ENCODE data around the gene FAT2.

The FAT2 gene

DNA sequence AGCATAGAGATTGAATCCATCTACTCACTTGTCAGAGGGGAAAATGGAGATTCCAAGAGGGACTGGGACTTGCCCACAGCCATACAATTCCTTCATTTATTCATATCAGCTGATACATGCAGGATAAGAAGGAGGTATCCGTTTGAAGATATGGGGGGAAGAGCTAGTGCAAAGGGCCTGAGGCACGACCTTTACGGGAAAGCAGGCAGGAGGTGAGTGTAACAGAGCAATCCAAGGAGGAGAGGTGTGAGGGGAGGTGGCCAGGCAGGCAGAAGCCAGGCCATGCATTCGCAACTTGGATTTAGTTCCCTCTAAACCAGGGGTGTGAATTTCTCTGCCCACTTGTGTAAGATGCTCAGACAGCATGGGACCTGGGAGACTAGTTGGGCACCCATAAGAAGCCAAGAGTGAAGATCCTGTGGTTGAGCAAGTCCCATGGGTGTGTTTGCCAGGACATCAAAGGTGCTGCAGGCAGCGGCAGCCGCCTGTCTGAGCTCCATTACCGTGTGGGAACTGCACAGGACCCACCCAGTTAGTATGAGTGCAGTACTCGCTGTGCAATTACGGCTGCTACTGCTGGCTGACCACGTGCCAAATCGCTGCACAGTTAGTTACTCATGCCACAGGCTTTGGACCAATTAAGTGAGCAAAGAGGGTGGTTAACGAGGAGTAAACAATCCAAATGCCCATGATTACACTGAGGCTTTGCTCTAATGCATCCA, 31.4 kb upstream of the FAT2 start:
- TF ChIP-seq ZNF565 (CRISPR knock-in tag; conservative IDR thresholded peaks at IDR 0.05; ENCODE audit: low read depth) (no peak), ZFP30 (CRISPR knock-in tag; IDR thresholded peaks at IDR 0.05) (no peak), ARNTL (CRISPR knock-in tag; IDR thresholded peaks at IDR 0.05; ENCODE audit: borderline replicate concordance, low read depth) (no peak), BACH2 (CRISPR knock-in tag; IDR thresholded peaks at IDR 0.05; ENCODE audit: borderline replicate concordance) (no peak), GLIS3 (CRISPR knock-in tag; IDR thresholded peaks at IDR 0.05) (no peak), ZFP3 (CRISPR knock-in tag; IDR thresholded peaks at IDR 0.05) (no peak), ESRRG (CRISPR knock-in tag; IDR thresholded peaks at IDR 0.05) (no peak), ZNF8 (CRISPR knock-in tag; IDR thresholded peaks at IDR 0.05) (no peak), TCF4 (CRISPR knock-in tag; IDR thresholded peaks at IDR 0.05; ENCODE audit: borderline replicate concordance) (no peak), CSDC2 (CRISPR knock-in tag; IDR thresholded peaks at IDR 0.05) (no peak), RARB (CRISPR knock-in tag; IDR thresholded peaks at IDR 0.05) (no peak)
- TF ChIP-seq, protein P1, sequence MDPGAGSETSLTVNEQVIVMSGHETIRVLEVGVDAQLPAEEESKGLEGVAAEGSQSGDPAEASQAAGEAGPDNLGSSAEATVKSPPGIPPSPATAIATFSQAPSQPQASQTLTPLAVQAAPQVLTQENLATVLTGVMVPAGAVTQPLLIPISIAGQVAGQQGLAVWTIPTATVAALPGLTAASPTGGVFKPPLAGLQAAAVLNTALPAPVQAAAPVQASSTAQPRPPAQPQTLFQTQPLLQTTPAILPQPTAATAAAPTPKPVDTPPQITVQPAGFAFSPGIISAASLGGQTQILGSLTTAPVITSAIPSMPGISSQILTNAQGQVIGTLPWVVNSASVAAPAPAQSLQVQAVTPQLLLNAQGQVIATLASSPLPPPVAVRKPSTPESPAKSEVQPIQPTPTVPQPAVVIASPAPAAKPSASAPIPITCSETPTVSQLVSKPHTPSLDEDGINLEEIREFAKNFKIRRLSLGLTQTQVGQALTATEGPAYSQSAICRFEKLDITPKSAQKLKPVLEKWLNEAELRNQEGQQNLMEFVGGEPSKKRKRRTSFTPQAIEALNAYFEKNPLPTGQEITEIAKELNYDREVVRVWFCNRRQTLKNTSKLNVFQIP (CRISPR knock-in tag; IDR thresholded peaks at IDR 0.05; ENCODE audit: borderline replicate concordance, low read depth) = no peak
- TF ChIP-seq, protein P2, sequence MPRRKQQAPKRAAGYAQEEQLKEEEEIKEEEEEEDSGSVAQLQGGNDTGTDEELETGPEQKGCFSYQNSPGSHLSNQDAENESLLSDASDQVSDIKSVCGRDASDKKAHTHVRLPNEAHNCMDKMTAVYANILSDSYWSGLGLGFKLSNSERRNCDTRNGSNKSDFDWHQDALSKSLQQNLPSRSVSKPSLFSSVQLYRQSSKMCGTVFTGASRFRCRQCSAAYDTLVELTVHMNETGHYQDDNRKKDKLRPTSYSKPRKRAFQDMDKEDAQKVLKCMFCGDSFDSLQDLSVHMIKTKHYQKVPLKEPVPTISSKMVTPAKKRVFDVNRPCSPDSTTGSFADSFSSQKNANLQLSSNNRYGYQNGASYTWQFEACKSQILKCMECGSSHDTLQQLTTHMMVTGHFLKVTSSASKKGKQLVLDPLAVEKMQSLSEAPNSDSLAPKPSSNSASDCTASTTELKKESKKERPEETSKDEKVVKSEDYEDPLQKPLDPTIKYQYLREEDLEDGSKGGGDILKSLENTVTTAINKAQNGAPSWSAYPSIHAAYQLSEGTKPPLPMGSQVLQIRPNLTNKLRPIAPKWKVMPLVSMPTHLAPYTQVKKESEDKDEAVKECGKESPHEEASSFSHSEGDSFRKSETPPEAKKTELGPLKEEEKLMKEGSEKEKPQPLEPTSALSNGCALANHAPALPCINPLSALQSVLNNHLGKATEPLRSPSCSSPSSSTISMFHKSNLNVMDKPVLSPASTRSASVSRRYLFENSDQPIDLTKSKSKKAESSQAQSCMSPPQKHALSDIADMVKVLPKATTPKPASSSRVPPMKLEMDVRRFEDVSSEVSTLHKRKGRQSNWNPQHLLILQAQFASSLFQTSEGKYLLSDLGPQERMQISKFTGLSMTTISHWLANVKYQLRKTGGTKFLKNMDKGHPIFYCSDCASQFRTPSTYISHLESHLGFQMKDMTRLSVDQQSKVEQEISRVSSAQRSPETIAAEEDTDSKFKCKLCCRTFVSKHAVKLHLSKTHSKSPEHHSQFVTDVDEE (CRISPR knock-in tag; IDR thresholded peaks at IDR 0.05) = no peak
- TF ChIP-seq, protein P3, sequence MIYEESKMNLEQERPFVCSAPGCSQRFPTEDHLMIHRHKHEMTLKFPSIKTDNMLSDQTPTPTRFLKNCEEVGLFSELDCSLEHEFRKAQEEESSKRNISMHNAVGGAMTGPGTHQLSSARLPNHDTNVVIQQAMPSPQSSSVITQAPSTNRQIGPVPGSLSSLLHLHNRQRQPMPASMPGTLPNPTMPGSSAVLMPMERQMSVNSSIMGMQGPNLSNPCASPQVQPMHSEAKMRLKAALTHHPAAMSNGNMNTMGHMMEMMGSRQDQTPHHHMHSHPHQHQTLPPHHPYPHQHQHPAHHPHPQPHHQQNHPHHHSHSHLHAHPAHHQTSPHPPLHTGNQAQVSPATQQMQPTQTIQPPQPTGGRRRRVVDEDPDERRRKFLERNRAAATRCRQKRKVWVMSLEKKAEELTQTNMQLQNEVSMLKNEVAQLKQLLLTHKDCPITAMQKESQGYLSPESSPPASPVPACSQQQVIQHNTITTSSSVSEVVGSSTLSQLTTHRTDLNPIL (CRISPR knock-in tag; IDR thresholded peaks at IDR 0.05; ENCODE audit: low read depth) = no peak
- no peak for ATAC-seq

DNA sequence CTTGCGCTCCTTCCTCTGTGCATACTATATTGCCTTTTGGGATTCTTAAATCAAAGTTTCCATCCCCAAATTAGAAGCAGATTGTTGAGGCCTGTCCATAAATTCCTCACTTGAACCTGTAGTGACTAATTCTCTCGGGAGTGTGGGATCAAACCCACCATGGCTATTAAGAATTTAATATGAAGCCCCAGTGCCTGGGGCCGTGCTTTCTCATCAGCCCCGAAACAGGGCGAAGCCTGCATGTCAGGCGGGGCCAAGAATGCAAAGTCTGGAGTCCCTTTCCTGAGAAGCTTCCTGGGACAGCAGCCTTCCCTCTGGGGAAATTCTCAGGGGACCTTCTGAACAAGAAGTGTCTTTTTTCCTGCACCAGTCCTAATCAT, 29.3 kb upstream of the FAT2 start:
- TF ChIP-seq GLIS3 (CRISPR knock-in tag; IDR thresholded peaks at IDR 0.05) = no peak
- no peak for TF ChIP-seq BACH2 (CRISPR knock-in tag; IDR thresholded peaks at IDR 0.05; ENCODE audit: borderline replicate concordance)
- TF ChIP-seq TCF4 (CRISPR knock-in tag; IDR thresholded peaks at IDR 0.05; ENCODE audit: borderline replicate concordance) = no peak
- no peak for TF ChIP-seq CSDC2 (CRISPR knock-in tag; IDR thresholded peaks at IDR 0.05)
- no peak for TF ChIP-seq ARNTL (CRISPR knock-in tag; IDR thresholded peaks at IDR 0.05; ENCODE audit: borderline replicate concordance, low read depth)
- TF ChIP-seq ZFP30 (CRISPR knock-in tag; IDR thresholded peaks at IDR 0.05) = no peak
- TF ChIP-seq ZC3H10 (CRISPR knock-in tag; IDR thresholded peaks at IDR 0.05) = no peak
- TF ChIP-seq, protein P4, sequence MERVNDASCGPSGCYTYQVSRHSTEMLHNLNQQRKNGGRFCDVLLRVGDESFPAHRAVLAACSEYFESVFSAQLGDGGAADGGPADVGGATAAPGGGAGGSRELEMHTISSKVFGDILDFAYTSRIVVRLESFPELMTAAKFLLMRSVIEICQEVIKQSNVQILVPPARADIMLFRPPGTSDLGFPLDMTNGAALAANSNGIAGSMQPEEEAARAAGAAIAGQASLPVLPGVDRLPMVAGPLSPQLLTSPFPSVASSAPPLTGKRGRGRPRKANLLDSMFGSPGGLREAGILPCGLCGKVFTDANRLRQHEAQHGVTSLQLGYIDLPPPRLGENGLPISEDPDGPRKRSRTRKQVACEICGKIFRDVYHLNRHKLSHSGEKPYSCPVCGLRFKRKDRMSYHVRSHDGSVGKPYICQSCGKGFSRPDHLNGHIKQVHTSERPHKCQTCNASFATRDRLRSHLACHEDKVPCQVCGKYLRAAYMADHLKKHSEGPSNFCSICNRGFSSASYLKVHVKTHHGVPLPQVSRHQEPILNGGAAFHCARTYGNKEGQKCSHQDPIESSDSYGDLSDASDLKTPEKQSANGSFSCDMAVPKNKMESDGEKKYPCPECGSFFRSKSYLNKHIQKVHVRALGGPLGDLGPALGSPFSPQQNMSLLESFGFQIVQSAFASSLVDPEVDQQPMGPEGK (CRISPR knock-in tag; IDR thresholded peaks at IDR 0.05; ENCODE audit: borderline replicate concordance) = no peak
- no peak for TF ChIP-seq TOX (CRISPR knock-in tag; IDR thresholded peaks at IDR 0.05; ENCODE audit: borderline replicate concordance)
- ATAC-seq = no peak

DNA sequence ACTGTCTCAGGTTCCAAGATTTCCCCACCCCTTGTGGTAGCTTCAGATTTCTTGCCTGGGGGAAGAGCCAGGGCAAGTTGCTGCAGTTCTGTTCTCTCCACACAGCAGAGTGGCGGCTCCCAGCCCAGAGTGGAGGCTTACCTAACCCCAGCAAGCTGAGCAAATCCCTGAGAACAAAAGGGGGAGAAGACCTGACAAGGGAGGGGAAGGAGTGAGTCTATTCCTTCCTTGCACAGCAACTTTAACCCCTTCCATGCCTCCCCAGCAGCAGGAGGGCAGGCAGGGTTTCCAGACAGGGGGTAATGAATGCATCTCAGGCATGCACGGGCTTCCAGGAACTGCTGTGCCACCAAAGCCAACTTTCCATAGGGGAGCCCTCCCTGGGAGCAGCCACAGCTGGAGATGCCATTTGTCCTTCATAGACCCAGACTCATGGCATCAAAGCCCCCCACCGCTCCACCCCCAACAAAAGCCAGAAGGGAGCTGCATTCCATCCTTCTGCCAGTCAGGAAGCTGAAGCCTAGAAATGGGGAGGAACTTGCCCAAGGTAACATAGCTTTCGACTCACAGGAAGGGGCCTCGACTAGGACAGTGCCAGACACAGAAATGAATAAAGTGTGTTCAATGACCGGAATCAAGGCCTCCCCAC, 28.8 kb upstream of the FAT2 start:
- ATAC-seq = no peak
- TF ChIP-seq, protein P2 (CRISPR knock-in tag; IDR thresholded peaks at IDR 0.05) = no peak
- TF ChIP-seq BACH2 (CRISPR knock-in tag; IDR thresholded peaks at IDR 0.05; ENCODE audit: borderline replicate concordance) (no peak), ZFP3 (CRISPR knock-in tag; IDR thresholded peaks at IDR 0.05) (no peak), ARNTL (CRISPR knock-in tag; IDR thresholded peaks at IDR 0.05; ENCODE audit: borderline replicate concordance, low read depth) (no peak), ZNF8 (CRISPR knock-in tag; IDR thresholded peaks at IDR 0.05) (no peak), ZNF565 (CRISPR knock-in tag; conservative IDR thresholded peaks at IDR 0.05; ENCODE audit: low read depth) (no peak), ZNF70 (CRISPR knock-in tag; IDR thresholded peaks at IDR 0.05) (no peak), PPARA (CRISPR knock-in tag; IDR thresholded peaks at IDR 0.05; ENCODE audit: borderline replicate concordance) (no peak)
- TF ChIP-seq, protein P4 (CRISPR knock-in tag; IDR thresholded peaks at IDR 0.05; ENCODE audit: borderline replicate concordance) = no peak
- TF ChIP-seq, protein P3 (CRISPR knock-in tag; IDR thresholded peaks at IDR 0.05; ENCODE audit: low read depth) = no peak

Measured in SK-N-SH treated with all-trans-retinoic acid at 6 μM for 48 hours (cell line).